ENCODE data around the gene SREBF2. TPM values are rescaled to one million over a fixed set of nuclear protein-coding genes. Genes with fewer than 3 reads are reported as not detected.

The SREBF2 gene
- total and polyA plus RNA-seq, 2 donors (not counting 3 experiments of a cell fraction or from before 2014, with no cell fraction given), result 101 to 136 TPM

DNA sequence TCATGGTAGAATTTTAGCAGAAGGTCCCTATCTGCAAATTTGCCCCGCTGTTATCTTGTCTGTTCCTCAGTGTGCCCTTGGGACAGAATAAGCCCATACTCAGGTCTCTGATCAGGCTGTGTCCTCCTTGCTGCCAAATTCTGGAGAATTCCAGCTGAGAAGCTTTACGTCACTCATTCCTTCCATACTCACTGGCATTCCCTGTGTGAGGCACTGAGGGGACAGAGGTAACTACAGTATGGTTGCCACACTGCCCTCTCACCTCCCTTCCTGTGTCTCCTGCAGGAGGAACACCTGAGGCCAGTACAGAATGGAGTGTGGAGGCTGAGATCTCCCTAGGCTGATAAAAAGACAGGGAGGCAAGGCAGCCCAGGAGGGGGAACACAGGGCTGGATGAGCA is 50.5 kb downstream of the SREBF2 start:
- no peak overlapping the region for H3K27ac ChIP-seq (ENCODE audit: insufficient read depth, low read depth, low read length)
- H3K4me1 ChIP-seq (ENCODE audit: control insufficient read depth, extremely low read depth, insufficient read depth, low read length), result no peaks in the 10 kb centered on the region
- no peak overlapping the region for H3K4me2 ChIP-seq (ENCODE audit: insufficient read depth, low read length)
- ChIA-PET CTCF (interaction anchor here (0.9 to 2.9 kb wide), 3 partner anchors 12 to 216 kb away, joined by 3 to 8 read pairs (median 3); no protein-coding TSS in a partner anchor), POLR2A (no interaction called here)
- H3K9me3 ChIP-seq (replicated peaks; ENCODE audit: control insufficient read depth, insufficient read depth, low read length), result no peaks in the 10 kb centered on the region
- H3K27me3 ChIP-seq (ENCODE audit: control insufficient read depth in 2 of 2, insufficient read depth in 2 of 2, low read length in 2 of 2), result no peaks in the 10 kb centered on the region
- no peaks in the 10 kb centered on the region for H4K20me1 ChIP-seq (replicated peaks; ENCODE audit: control insufficient read depth, extremely low read depth, insufficient read depth, low read length)
- intact Hi-C loops (cut with micrococcal nuclease), result no loop called here
- H3K9me1 ChIP-seq (replicated peaks; ENCODE audit: control insufficient read depth, extremely low read depth, insufficient read depth, low read length), result no peaks in the 10 kb centered on the region
- FAIRE-seq (no peak), DNase-seq (ENCODE audit: low read depth, low spot score) (no peak)
- H3K79me2 ChIP-seq (ENCODE audit: control insufficient read depth, insufficient read depth, low read length), result no peaks in the 10 kb centered on the region
- TF ChIP-seq MYC (IDR thresholded peaks at IDR 0.05; ENCODE audit: low read depth, low read length) (no peak), FOS (IDR thresholded peaks at IDR 0.05; ENCODE audit: borderline replicate concordance, insufficient read depth, low read length) (no peak), GATA2 (IDR thresholded peaks at IDR 0.05; ENCODE audit: insufficient read depth, insufficient read length, low read depth, low read length) (no peak), POLR2A (IDR thresholded peaks at IDR 0.05; ENCODE audit: low read depth, low read length) (no peak), EZH2 (IDR thresholded peaks at IDR 0.05; ENCODE audit: borderline replicate concordance, low read depth, low read length, severe bottlenecking) (no peak), JUN (IDR thresholded peaks at IDR 0.05; ENCODE audit: borderline replicate concordance, insufficient read depth, insufficient read length, low read depth) (no peak), POLR2AphosphoS5 (IDR thresholded peaks at IDR 0.05; ENCODE audit: insufficient read depth, low read depth, low read length) (no peak)
- TF ChIP-seq, protein P1, sequence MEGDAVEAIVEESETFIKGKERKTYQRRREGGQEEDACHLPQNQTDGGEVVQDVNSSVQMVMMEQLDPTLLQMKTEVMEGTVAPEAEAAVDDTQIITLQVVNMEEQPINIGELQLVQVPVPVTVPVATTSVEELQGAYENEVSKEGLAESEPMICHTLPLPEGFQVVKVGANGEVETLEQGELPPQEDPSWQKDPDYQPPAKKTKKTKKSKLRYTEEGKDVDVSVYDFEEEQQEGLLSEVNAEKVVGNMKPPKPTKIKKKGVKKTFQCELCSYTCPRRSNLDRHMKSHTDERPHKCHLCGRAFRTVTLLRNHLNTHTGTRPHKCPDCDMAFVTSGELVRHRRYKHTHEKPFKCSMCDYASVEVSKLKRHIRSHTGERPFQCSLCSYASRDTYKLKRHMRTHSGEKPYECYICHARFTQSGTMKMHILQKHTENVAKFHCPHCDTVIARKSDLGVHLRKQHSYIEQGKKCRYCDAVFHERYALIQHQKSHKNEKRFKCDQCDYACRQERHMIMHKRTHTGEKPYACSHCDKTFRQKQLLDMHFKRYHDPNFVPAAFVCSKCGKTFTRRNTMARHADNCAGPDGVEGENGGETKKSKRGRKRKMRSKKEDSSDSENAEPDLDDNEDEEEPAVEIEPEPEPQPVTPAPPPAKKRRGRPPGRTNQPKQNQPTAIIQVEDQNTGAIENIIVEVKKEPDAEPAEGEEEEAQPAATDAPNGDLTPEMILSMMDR (IDR thresholded peaks at IDR 0.05; ENCODE audit: extremely low read depth in 1 of 2, insufficient read depth in 1 of 2, low read depth in 1 of 2, low read length in 2 of 2), result no peak
- TF ChIP-seq, protein P2, sequence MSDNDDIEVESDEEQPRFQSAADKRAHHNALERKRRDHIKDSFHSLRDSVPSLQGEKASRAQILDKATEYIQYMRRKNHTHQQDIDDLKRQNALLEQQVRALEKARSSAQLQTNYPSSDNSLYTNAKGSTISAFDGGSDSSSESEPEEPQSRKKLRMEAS (IDR thresholded peaks at IDR 0.05; ENCODE audit: insufficient read depth, insufficient read length), result no peak
- BruUV-seq (replicated peaks), result no TSS peak
- peaks cover 49 to 60% of the 10 kb centered on the region in 2 experiments for H3K36me3 ChIP-seq (ENCODE audit: control insufficient read depth in 2 of 2, extremely low read depth in 1 of 2, insufficient read depth in 2 of 2, low read length in 2 of 2)
- dilution Hi-C loops (cut with MboI; ENCODE audit: extremely low pct_ligation_motif_present, low sequenced_read_pairs), result no loop called here
- no peak overlapping the region for H2AFZ ChIP-seq (ENCODE audit: low read depth, low read length)
- H3K9ac ChIP-seq (replicated peaks; ENCODE audit: extremely low read depth, insufficient read depth, low read length), result no peak overlapping the region
- no peak overlapping the region for H3K4me3 ChIP-seq (replicated peaks in 1 of 3; ENCODE audit: insufficient read depth in 1 of 3, low read depth in 1 of 3, low read length in 3 of 3)

Measured in endothelial cell of umbilical vein (primary cell).